Nephron progenitor cell (in vitro differentiated cells): ENCODE measurements around the gene SLC5A6.

Experiments
- DNase-seq: peaks from one replicate; pipeline ENCODE4 v3.0.0; 2021
- H3K27ac Mint-ChIP-seq: 2 replicates; pipeline ENCODE4 v1.8.0; 2021; ENCODE audit warnings: mild to moderate bottlenecking, moderate library complexity, mixed read lengths
- H3K27me3 Mint-ChIP-seq: 2 replicates; pipeline ENCODE4 v1.8.0; 2021; ENCODE audit warnings: mild to moderate bottlenecking, low read depth, mixed read lengths; ENCODE audit not compliant: poor library complexity
- H3K36me3 Mint-ChIP-seq: 2 replicates; pipeline ENCODE4 v1.8.0; 2021; ENCODE audit warnings: low read depth, mixed read lengths
- H3K4me1 Mint-ChIP-seq: 2 replicates; pipeline ENCODE4 v1.8.0; 2021; ENCODE audit warnings: mixed read lengths
- H3K4me3 Mint-ChIP-seq: 2 replicates; pipeline ENCODE4 v1.8.0; 2021; ENCODE audit warnings: mild to moderate bottlenecking, moderate library complexity, mixed read lengths
- H3K9me3 Mint-ChIP-seq: 2 replicates; pipeline ENCODE4 v1.8.0; 2021; ENCODE audit warnings: mild to moderate bottlenecking, moderate library complexity, mixed read lengths
- TF ChIP-seq, protein P1 (sequence below): fragments of 200-600 bp; sonication (generic); IDR thresholded peaks from 2 replicates; pipeline ENCODE4 v1.5.0; 2021; ENCODE audit warnings: antibody characterized with exemption

The SLC5A6 gene

GRCh38 chr2:27236136-27236535, 24.1 kb upstream of the SLC5A6 start:
- H3K4me1 Mint-ChIP-seq, result no peaks in the 10 kb centered on the region
- H3K4me3 Mint-ChIP-seq, result no peak overlapping the region
- TF ChIP-seq, protein P1, sequence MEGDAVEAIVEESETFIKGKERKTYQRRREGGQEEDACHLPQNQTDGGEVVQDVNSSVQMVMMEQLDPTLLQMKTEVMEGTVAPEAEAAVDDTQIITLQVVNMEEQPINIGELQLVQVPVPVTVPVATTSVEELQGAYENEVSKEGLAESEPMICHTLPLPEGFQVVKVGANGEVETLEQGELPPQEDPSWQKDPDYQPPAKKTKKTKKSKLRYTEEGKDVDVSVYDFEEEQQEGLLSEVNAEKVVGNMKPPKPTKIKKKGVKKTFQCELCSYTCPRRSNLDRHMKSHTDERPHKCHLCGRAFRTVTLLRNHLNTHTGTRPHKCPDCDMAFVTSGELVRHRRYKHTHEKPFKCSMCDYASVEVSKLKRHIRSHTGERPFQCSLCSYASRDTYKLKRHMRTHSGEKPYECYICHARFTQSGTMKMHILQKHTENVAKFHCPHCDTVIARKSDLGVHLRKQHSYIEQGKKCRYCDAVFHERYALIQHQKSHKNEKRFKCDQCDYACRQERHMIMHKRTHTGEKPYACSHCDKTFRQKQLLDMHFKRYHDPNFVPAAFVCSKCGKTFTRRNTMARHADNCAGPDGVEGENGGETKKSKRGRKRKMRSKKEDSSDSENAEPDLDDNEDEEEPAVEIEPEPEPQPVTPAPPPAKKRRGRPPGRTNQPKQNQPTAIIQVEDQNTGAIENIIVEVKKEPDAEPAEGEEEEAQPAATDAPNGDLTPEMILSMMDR, result no peak
- no peak for DNase-seq
- H3K27me3 Mint-ChIP-seq, result no peaks in the 10 kb centered on the region
- no peaks in the 10 kb centered on the region for H3K9me3 Mint-ChIP-seq
- H3K36me3 Mint-ChIP-seq, result peaks cover 82% of the 10 kb centered on the region
- no peak overlapping the region for H3K27ac Mint-ChIP-seq

GRCh38 chr2:27233341-27233740, 21.3 kb upstream of the SLC5A6 start:
- TF ChIP-seq, protein P1, result no peak
- Mint-ChIP-seq H3K36me3 (peaks cover 70% of the 10 kb centered on the region), H3K4me1 (no peaks in the 10 kb centered on the region)

DNA sequence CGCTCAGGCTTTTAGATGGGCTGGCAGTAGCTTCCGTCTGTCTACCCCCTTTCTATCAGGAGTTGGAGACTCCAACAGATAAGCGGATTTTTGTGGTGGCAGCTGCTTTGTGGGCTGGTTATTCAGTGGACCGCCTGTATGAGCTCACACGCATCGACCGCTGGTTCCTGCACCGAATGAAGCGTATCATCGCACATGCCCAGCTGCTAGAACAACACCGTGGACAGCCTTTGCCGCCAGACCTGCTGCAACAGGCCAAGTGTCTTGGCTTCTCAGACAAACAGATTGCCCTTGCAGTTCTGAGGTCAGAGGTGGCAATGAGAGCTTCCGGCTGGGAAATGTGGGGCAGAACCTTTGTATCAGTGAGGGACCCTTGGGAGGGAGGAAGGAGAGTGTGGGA, 19.9 kb upstream of the SLC5A6 start:
- no peak for DNase-seq
- no peaks in the 10 kb centered on the region for H3K27me3 Mint-ChIP-seq
- H3K4me1 Mint-ChIP-seq, result no peaks in the 10 kb centered on the region
- H3K27ac Mint-ChIP-seq, result no peak overlapping the region
- no peaks in the 10 kb centered on the region for H3K9me3 Mint-ChIP-seq
- H3K36me3 Mint-ChIP-seq, result peaks cover 73% of the 10 kb centered on the region
- TF ChIP-seq, protein P1, result no peak
- H3K4me3 Mint-ChIP-seq, result no peak overlapping the region

More at GRCh38 chr2:27233341-27233740, 21.3 kb upstream of the SLC5A6 start:
- Mint-ChIP-seq H3K27ac (no peak overlapping the region), H3K9me3 (no peaks in the 10 kb centered on the region), H3K4me3 (no peak overlapping the region), H3K27me3 (no peaks in the 10 kb centered on the region)
- DNase-seq, result no peak

GRCh38 chr2:27227501-27227900, 15.4 kb upstream of the SLC5A6 start:
- H3K4me1 Mint-ChIP-seq, result no peaks in the 10 kb centered on the region
- no peak overlapping the region for H3K27ac Mint-ChIP-seq
- TF ChIP-seq, protein P1, result no peak
- H3K9me3 Mint-ChIP-seq, result no peaks in the 10 kb centered on the region
- DNase-seq, result no peak
- H3K36me3 Mint-ChIP-seq, result peaks cover 76% of the 10 kb centered on the region
- peaks cover 4% of the 10 kb centered on the region for H3K27me3 Mint-ChIP-seq
- no peak overlapping the region for H3K4me3 Mint-ChIP-seq

DNA sequence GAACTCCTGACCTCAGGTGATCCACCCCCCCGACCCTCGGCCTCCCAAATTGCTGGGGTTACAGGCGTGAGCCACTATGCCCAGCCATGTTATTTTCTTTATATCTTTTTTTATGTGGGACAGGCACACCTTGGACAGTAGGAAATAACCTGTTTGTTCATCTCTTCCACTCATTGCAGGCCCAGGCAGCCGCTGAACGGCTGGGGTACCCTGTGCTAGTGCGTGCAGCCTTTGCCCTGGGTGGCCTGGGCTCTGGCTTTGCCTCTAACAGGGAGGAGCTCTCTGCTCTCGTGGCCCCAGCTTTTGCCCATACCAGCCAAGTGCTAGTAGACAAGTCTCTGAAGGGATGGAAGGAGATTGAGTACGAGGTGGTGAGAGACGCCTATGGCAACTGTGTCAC, 13.5 kb upstream of the SLC5A6 start:
- DNase-seq, result no peak
- H3K4me1 Mint-ChIP-seq, result no peaks in the 10 kb centered on the region
- H3K4me3 Mint-ChIP-seq, result no peak overlapping the region
- TF ChIP-seq, protein P1, result no peak
- H3K27ac Mint-ChIP-seq, result peak overlapping the region; percentile 61
- H3K9me3 Mint-ChIP-seq, result no peaks in the 10 kb centered on the region
- peaks cover 4% of the 10 kb centered on the region for H3K27me3 Mint-ChIP-seq
- H3K36me3 Mint-ChIP-seq, result peaks cover 74% of the 10 kb centered on the region

- Mint-ChIP-seq H3K27me3 (peaks cover 4% of the 10 kb centered on the region), H3K36me3 (peaks cover 73% of the 10 kb centered on the region), H3K4me1 (peaks cover 11% of the 10 kb centered on the region), H3K27ac (no peak overlapping the region), H3K4me3 (no peak overlapping the region), H3K9me3 (no peaks in the 10 kb centered on the region)
- DNase-seq, result no peak
- TF ChIP-seq, protein P1, result no peak
Observed at GRCh38 chr2:27223416-27223815, 11.3 kb upstream of the SLC5A6 start.
